Nephron progenitor cell (in vitro differentiated cells): ENCODE measurements around the gene SMPD1.
A peak's percentile ranks its signal among the peaks of the same experiment; 100 is the strongest.

Experiments used
- DNase-seq: peaks from one replicate; pipeline ENCODE4 v3.0.0; 2021
- H3K27ac Mint-ChIP-seq: 2 replicates; pipeline ENCODE4 v1.8.0; 2021; ENCODE audit warnings: mild to moderate bottlenecking, moderate library complexity, mixed read lengths
- H3K27me3 Mint-ChIP-seq: 2 replicates; pipeline ENCODE4 v1.8.0; 2021; ENCODE audit warnings: mild to moderate bottlenecking, low read depth, mixed read lengths; ENCODE audit not compliant: poor library complexity
- H3K36me3 Mint-ChIP-seq: 2 replicates; pipeline ENCODE4 v1.8.0; 2021; ENCODE audit warnings: low read depth, mixed read lengths
- H3K4me1 Mint-ChIP-seq: 2 replicates; pipeline ENCODE4 v1.8.0; 2021; ENCODE audit warnings: mixed read lengths
- H3K4me3 Mint-ChIP-seq: 2 replicates; pipeline ENCODE4 v1.8.0; 2021; ENCODE audit warnings: mild to moderate bottlenecking, moderate library complexity, mixed read lengths
- H3K9me3 Mint-ChIP-seq: 2 replicates; pipeline ENCODE4 v1.8.0; 2021; ENCODE audit warnings: mild to moderate bottlenecking, moderate library complexity, mixed read lengths
- CTCF ChIP-seq: fragments of 200-600 bp; sonication (generic); IDR thresholded peaks from 2 replicates; pipeline ENCODE4 v1.5.0; 2021; ENCODE audit warnings: antibody characterized with exemption

The SMPD1 gene

GRCh38 chr11:6378640-6378989 is 11.7 kb upstream of the SMPD1 start:
- no peak overlapping the region for H3K4me3 Mint-ChIP-seq
- no peaks in the 10 kb centered on the region for H3K4me1 Mint-ChIP-seq
- no peaks in the 10 kb centered on the region for H3K9me3 Mint-ChIP-seq
- no peak for TF ChIP-seq CTCF
- H3K27ac Mint-ChIP-seq: no peak overlapping the region
- no peak for DNase-seq
- peaks cover 13% of the 10 kb centered on the region for H3K27me3 Mint-ChIP-seq
- no peaks in the 10 kb centered on the region for H3K36me3 Mint-ChIP-seq

GRCh38 chr11:6385046-6385777 is 5.1 kb upstream of the SMPD1 start:
- H3K9me3 Mint-ChIP-seq: no peaks in the 10 kb centered on the region
- no peak for TF ChIP-seq CTCF
- peaks cover 12% of the 10 kb centered on the region for H3K27me3 Mint-ChIP-seq
- no peak for DNase-seq
- no peaks in the 10 kb centered on the region for H3K36me3 Mint-ChIP-seq
- H3K27ac Mint-ChIP-seq: no peak overlapping the region
- H3K4me1 Mint-ChIP-seq: peaks cover 20% of the 10 kb centered on the region
- H3K4me3 Mint-ChIP-seq: no peak overlapping the region

- Mint-ChIP-seq H3K36me3 (peaks cover 5% of the 10 kb centered on the region), H3K4me3 (peak overlapping the region; percentile 12), H3K4me1 (peaks cover 28% of the 10 kb centered on the region), H3K27ac (no peak overlapping the region), H3K9me3 (no peaks in the 10 kb centered on the region), H3K27me3 (peaks cover 7% of the 10 kb centered on the region)
- DNase-seq: no peak
- TF ChIP-seq CTCF: no peak
Observed at GRCh38 chr11:6387811-6388599, 2.3 kb upstream of the SMPD1 start.

- no peaks in the 10 kb centered on the region for H3K9me3 Mint-ChIP-seq
- peaks cover 7% of the 10 kb centered on the region for H3K27me3 Mint-ChIP-seq
- DNase-seq: no peak
- H3K36me3 Mint-ChIP-seq: peaks cover 5% of the 10 kb centered on the region
- no peak for TF ChIP-seq CTCF
- peak overlapping the region; percentile 92 for H3K4me3 Mint-ChIP-seq
- H3K27ac Mint-ChIP-seq: no peak overlapping the region
- H3K4me1 Mint-ChIP-seq: peaks cover 28% of the 10 kb centered on the region
Observed at GRCh38 chr11:6388748-6389147, 1.5 kb upstream of the SMPD1 start.

- DNase-seq: no peak
- Mint-ChIP-seq H3K27me3 (peaks cover 4% of the 10 kb centered on the region), H3K9me3 (no peaks in the 10 kb centered on the region), H3K4me1 (peaks cover 28% of the 10 kb centered on the region), H3K27ac (no peak overlapping the region), H3K36me3 (peaks cover 5% of the 10 kb centered on the region), H3K4me3 (peak overlapping the region; percentile 92)
- TF ChIP-seq CTCF: no peak
Observed at GRCh38 chr11:6390718-6391469, 620 bp downstream of the SMPD1 start.
